ENCODE measurements around the gene PTPN2. TPM values are rescaled to one million over a fixed set of nuclear protein-coding genes. Genes with fewer than 3 reads are reported as not detected.

The PTPN2 gene
- total and polyA plus RNA-seq, 9 of the 15 experiments (the other 6 are each of a cell fraction or from before 2014, with no cell fraction given): 36.6 to 66.4 (median 43.8) TPM

GRCh38 chr18:12852566-12853315 lies 31.3 kb downstream of the PTPN2 start:
- H3K9me3 ChIP-seq (replicated peaks; ENCODE audit: control insufficient read depth, insufficient read depth, low read depth, low read length): no peaks in the 10 kb centered on the region
- 86% methylated on average over 7 of the region's 7 CpGs for WGBS (ENCODE audit: insufficient coverage, low coverage, missing lambda C conversion rate)
- no peak for ATAC-seq
- no peak overlapping the region for H3K4me3 ChIP-seq
- in situ Hi-C loops (cut with MboI): no loop called here
- BruUV-seq (replicated peaks): no TSS peak
- no peaks in the 10 kb centered on the region for H3K9me1 ChIP-seq (ENCODE audit: control insufficient read depth, insufficient read depth, low read length)
- no peaks in the 10 kb centered on the region for H3K4me1 ChIP-seq (replicated peaks in 1 of 2; ENCODE audit: control insufficient read depth in 2 of 2, insufficient read depth in 2 of 2, low read length in 2 of 2)
- no peak overlapping the region for H3K9ac ChIP-seq (ENCODE audit: insufficient read depth in 1 of 2, low read depth in 2 of 2, low read length in 2 of 2)
- no peak overlapping the region for H3K4me2 ChIP-seq (ENCODE audit: insufficient read depth, low read length)
- TF ChIP-seq LARP7 (IDR thresholded peaks at IDR 0.05) (no peak), GTF3C2 (IDR thresholded peaks at IDR 0.05; ENCODE audit: borderline replicate concordance, extremely low read depth, insufficient read length) (no peak), NFE2 (IDR thresholded peaks at IDR 0.05; ENCODE audit: low read depth) (no peak), EHMT2 (IDR thresholded peaks at IDR 0.05) (no peak), ZNF12 (CRISPR knock-in tag; IDR thresholded peaks at IDR 0.05) (no peak), CREBBP (IDR thresholded peaks at IDR 0.05; ENCODE audit: low read depth, low read length) (no peak), ZNF77 (CRISPR knock-in tag; IDR thresholded peaks at IDR 0.05) (no peak), MEF2D (tag; conservative IDR thresholded peaks at IDR 0.05; ENCODE audit: low read depth) (no peak), ERF (CRISPR knock-in tag; IDR thresholded peaks at IDR 0.05) (no peak), ASH1L (IDR thresholded peaks at IDR 0.05; ENCODE audit: borderline replicate concordance, low read depth, partially characterized antibody) (no peak), PTBP1 (IDR thresholded peaks at IDR 0.05; ENCODE audit: low read depth, low read length) (no peak), PCBP2 (IDR thresholded peaks at IDR 0.05; ENCODE audit: low read depth, low read length, poor library complexity, severe bottlenecking) (no peak), ZNF124 (CRISPR knock-in tag; IDR thresholded peaks at IDR 0.05) (no peak), ZNF140 (CRISPR knock-in tag; IDR thresholded peaks at IDR 0.05) (no peak), ZFP30 (CRISPR knock-in tag; IDR thresholded peaks at IDR 0.05; ENCODE audit: borderline replicate concordance) (no peak), MTA2 (IDR thresholded peaks at IDR 0.05; ENCODE audit: low read depth) (no peak)
- TF ChIP-seq, protein P1, sequence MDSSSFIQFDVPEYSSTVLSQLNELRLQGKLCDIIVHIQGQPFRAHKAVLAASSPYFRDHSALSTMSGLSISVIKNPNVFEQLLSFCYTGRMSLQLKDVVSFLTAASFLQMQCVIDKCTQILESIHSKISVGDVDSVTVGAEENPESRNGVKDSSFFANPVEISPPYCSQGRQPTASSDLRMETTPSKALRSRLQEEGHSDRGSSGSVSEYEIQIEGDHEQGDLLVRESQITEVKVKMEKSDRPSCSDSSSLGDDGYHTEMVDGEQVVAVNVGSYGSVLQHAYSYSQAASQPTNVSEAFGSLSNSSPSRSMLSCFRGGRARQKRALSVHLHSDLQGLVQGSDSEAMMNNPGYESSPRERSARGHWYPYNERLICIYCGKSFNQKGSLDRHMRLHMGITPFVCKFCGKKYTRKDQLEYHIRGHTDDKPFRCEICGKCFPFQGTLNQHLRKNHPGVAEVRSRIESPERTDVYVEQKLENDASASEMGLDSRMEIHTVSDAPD (CRISPR knock-in tag; IDR thresholded peaks at IDR 0.05): no peak
- H3K79me2 ChIP-seq (ENCODE audit: control insufficient read depth, insufficient read depth, low read length): peaks cover 2% of the 10 kb centered on the region; the same call in 2 of the 3 replicates
- H3K27ac ChIP-seq (ENCODE audit: extremely low read depth, low read depth, low read length): no peak overlapping the region
- intact Hi-C loops (cut with micrococcal nuclease): no loop called here
- H4K20me1 ChIP-seq (replicated peaks; ENCODE audit: control insufficient read depth, insufficient read depth, low read length): no peaks in the 10 kb centered on the region
- no peak for DNase-seq (ENCODE audit: extremely low read depth in 1 of 4, low spot score in 3 of 4)
- POLR2A ChIA-PET: interaction anchor here (0.7 to 1.0 kb wide), 2 partner anchors 9 kb away, joined by 3 read pairs; no protein-coding TSS in a partner anchor
- FAIRE-seq: no peak
- CTCF ChIA-PET (ENCODE audit: low intra/inter-chr PET ratio): no interaction called here
- peaks cover 26% of the 10 kb centered on the region; the same call in 1 of the 3 replicates for H3K36me3 ChIP-seq (ENCODE audit: control insufficient read depth, insufficient read depth, low read length)
- no peaks in the 10 kb centered on the region for H3K27me3 ChIP-seq (ENCODE audit: control insufficient read depth in 2 of 2, insufficient read depth in 2 of 2, low read length in 2 of 2)
- no peak overlapping the region for H2AFZ ChIP-seq (ENCODE audit: low read depth, low read length)

Measured in K562 (cell line).